GM21576 (cell line): ENCODE results near the gene FCER1G.

Experiments used
- ATAC-seq: cut with Tn5 transposase; IDR thresholded peaks from one replicate; pipeline ENCODE4 v1.9.1; 2021; ENCODE audit warnings: mild to moderate bottlenecking, moderate library complexity; ENCODE audit not compliant: unreplicated experiment

FCER1G gene

GRCh38 chr1:161187311-161187710, 27.8 kb upstream of the FCER1G start:
- ATAC-seq: no peak

GRCh38 chr1:161188381-161188780, 26.7 kb upstream of the FCER1G start:
- ATAC-seq: no peak

GRCh38 chr1:161189036-161189435, 26.1 kb upstream of the FCER1G start:
- ATAC-seq: no peak

- no peak for ATAC-seq
Measured at GRCh38 chr1:161190962-161191521, 24.1 kb upstream of the FCER1G start.

- no peak for ATAC-seq
Measured at GRCh38 chr1:161191971-161192370, 23.1 kb upstream of the FCER1G start.

GRCh38 chr1:161192476-161193465, 22.3 kb upstream of the FCER1G start:
- ATAC-seq: peak; percentile 60

- no peak for ATAC-seq
Measured at GRCh38 chr1:161193561-161194235, 21.4 kb upstream of the FCER1G start.

- ATAC-seq: peak; percentile 53
Measured at GRCh38 chr1:161195171-161195570, 19.9 kb upstream of the FCER1G start.

- ATAC-seq: no peak
Measured at GRCh38 chr1:161196111-161196510, 19.0 kb upstream of the FCER1G start.

GRCh38 chr1:161196521-161197451, 18.3 kb upstream of the FCER1G start:
- ATAC-seq: no peak

- no peak for ATAC-seq
Measured at GRCh38 chr1:161197560-161198193, 17.4 kb upstream of the FCER1G start.

GRCh38 chr1:161198194-161198896, 16.8 kb upstream of the FCER1G start:
- no peak for ATAC-seq

- ATAC-seq: no peak
Measured at GRCh38 chr1:161198897-161199431, 16.1 kb upstream of the FCER1G start, which contains the start of gene ADAMTS4. TSS of gene ADAMTS4 (minus strand) at chr1:161199054. CDS start at chr1:161198627, 427 bp downstream.

- no peak for ATAC-seq
Measured at GRCh38 chr1:161199506-161200139, 15.5 kb upstream of the FCER1G start.

- no peak for ATAC-seq
Measured at GRCh38 chr1:161200421-161200991, 14.6 kb upstream of the FCER1G start.

- no peak for ATAC-seq
Measured at GRCh38 chr1:161200992-161201835, 13.9 kb upstream of the FCER1G start.
